Endothelial cell (in vitro differentiated cells): ENCODE measurements around the gene KLHDC10. TPM values are rescaled to one million over a fixed set of nuclear protein-coding genes. Genes with fewer than 3 reads are reported as not detected.
"Not testable (repeated sequence)": the region's sequence is repeated elsewhere in the genome, so short reads cannot be mapped to it uniquely, and the experiment has no call there.

ENCODE experiments used
- DNase-seq: peaks from one replicate; pipeline ENCODE4 v3.0.0; 2021; ENCODE audit warnings: low spot score
- H3K27ac Mint-ChIP-seq: one replicate; pipeline ENCODE4 v1.8.0; 2021; ENCODE audit warnings: mixed read lengths, inconsistent platforms; ENCODE audit not compliant: unreplicated experiment
- H3K27me3 Mint-ChIP-seq: one replicate; pipeline ENCODE4 v1.8.0; 2021; ENCODE audit warnings: mild to moderate bottlenecking, moderate library complexity, mixed read lengths, inconsistent platforms; ENCODE audit not compliant: unreplicated experiment
- H3K36me3 Mint-ChIP-seq: one replicate; pipeline ENCODE4 v1.8.0; 2021; ENCODE audit warnings: mild to moderate bottlenecking, low read depth, mixed read lengths, inconsistent platforms; ENCODE audit not compliant: unreplicated experiment
- H3K4me1 Mint-ChIP-seq: one replicate; pipeline ENCODE4 v1.8.0; 2021; ENCODE audit warnings: mild to moderate bottlenecking, mixed read lengths, inconsistent platforms; ENCODE audit not compliant: unreplicated experiment
- H3K4me3 Mint-ChIP-seq: one replicate; pipeline ENCODE4 v1.8.0; 2021; ENCODE audit warnings: mild to moderate bottlenecking, mixed read lengths, inconsistent platforms; ENCODE audit not compliant: unreplicated experiment
- H3K9me3 Mint-ChIP-seq: one replicate; pipeline ENCODE4 v1.8.0; 2021; ENCODE audit warnings: mixed read lengths, inconsistent platforms; ENCODE audit not compliant: unreplicated experiment
- CTCF ChIP-seq: fragments of 200-600 bp; sonication (generic); IDR thresholded peaks from one replicate; pipeline ENCODE4 v1.5.0; 2021; ENCODE audit warnings: antibody characterized with exemption; ENCODE audit not compliant: unreplicated experiment
- total RNA-seq: library from RNA; stranded (reverse); fragmentation: NEBNext Ultra II Directional; extraction: Animal tissue kit (Norgen Biotek cat#: 25700); gene quantifications from one replicate; pipeline ENCODE4 v1.2.1, GENCODE V29; 2021; ENCODE audit not compliant: unreplicated experiment

Gene KLHDC10
- total RNA-seq, 1 donor from 2014 or later, result 28.8 TPM

GRCh38 chr7:130048906-130049305 is 21.4 kb upstream of the KLHDC10 start:
- peaks cover 7% of the 10 kb centered on the region for H3K4me1 Mint-ChIP-seq
- no peak overlapping the region for H3K4me3 Mint-ChIP-seq
- H3K27me3 Mint-ChIP-seq, result no peaks in the 10 kb centered on the region
- no peak for TF ChIP-seq CTCF
- H3K9me3 Mint-ChIP-seq, result no peaks in the 10 kb centered on the region
- no peak overlapping the region for H3K27ac Mint-ChIP-seq
- no peak for DNase-seq
- peaks cover 5% of the 10 kb centered on the region for H3K36me3 Mint-ChIP-seq

GRCh38 chr7:130052250-130052649 is 18.1 kb upstream of the KLHDC10 start:
- H3K4me3 Mint-ChIP-seq, H3K4me1 Mint-ChIP-seq, H3K9me3 Mint-ChIP-seq, H3K27me3 Mint-ChIP-seq, DNase-seq, H3K27ac Mint-ChIP-seq, H3K36me3 Mint-ChIP-seq: not testable (repeated sequence)

- H3K4me1 Mint-ChIP-seq, result peaks cover 18% of the 10 kb centered on the region
- not testable (repeated sequence) for H3K9me3 Mint-ChIP-seq, H3K4me3 Mint-ChIP-seq, DNase-seq, H3K27me3 Mint-ChIP-seq, H3K27ac Mint-ChIP-seq, H3K36me3 Mint-ChIP-seq
Observed at GRCh38 chr7:130055198-130055597, 15.1 kb upstream of the KLHDC10 start.

- Mint-ChIP-seq H3K4me3 (no peak overlapping the region), H3K9me3 (no peaks in the 10 kb centered on the region), H3K36me3 (no peaks in the 10 kb centered on the region), H3K27me3 (no peaks in the 10 kb centered on the region), H3K27ac (no peak overlapping the region), H3K4me1 (peaks cover 9% of the 10 kb centered on the region)
- TF ChIP-seq CTCF, result no peak
- DNase-seq, result no peak
Observed at GRCh38 chr7:130062246-130062645, 8.1 kb upstream of the KLHDC10 start.

- DNase-seq, result peak; percentile 81
- H3K36me3 Mint-ChIP-seq, result no peaks in the 10 kb centered on the region
- H3K27me3 Mint-ChIP-seq, result no peaks in the 10 kb centered on the region
- H3K9me3 Mint-ChIP-seq, result no peaks in the 10 kb centered on the region
- no peak overlapping the region for H3K4me3 Mint-ChIP-seq
- peaks cover 9% of the 10 kb centered on the region for H3K4me1 Mint-ChIP-seq
- peak; percentile 82 for TF ChIP-seq CTCF
- no peak overlapping the region for H3K27ac Mint-ChIP-seq
Observed at GRCh38 chr7:130063036-130063435, 7.3 kb upstream of the KLHDC10 start.

GRCh38 chr7:130064580-130064926 is 5.8 kb upstream of the KLHDC10 start:
- not testable (repeated sequence) for H3K27me3 Mint-ChIP-seq, H3K36me3 Mint-ChIP-seq, H3K27ac Mint-ChIP-seq, H3K4me3 Mint-ChIP-seq, H3K4me1 Mint-ChIP-seq, H3K9me3 Mint-ChIP-seq, DNase-seq
